NCI-H1436 (cell line): ENCODE data around the gene FAM186B.
A peak's percentile ranks its signal among the peaks of the same experiment; 100 is the strongest.
"Not testable (repeated sequence)": the region's sequence is repeated elsewhere in the genome, so short reads cannot be mapped to it uniquely, and the experiment has no call there.

Experiments
- DNase-seq: peaks from one replicate; lab custom pipeline; 2025; lab: John Stamatoyannopoulos, UW

FAM186B gene, protein sequence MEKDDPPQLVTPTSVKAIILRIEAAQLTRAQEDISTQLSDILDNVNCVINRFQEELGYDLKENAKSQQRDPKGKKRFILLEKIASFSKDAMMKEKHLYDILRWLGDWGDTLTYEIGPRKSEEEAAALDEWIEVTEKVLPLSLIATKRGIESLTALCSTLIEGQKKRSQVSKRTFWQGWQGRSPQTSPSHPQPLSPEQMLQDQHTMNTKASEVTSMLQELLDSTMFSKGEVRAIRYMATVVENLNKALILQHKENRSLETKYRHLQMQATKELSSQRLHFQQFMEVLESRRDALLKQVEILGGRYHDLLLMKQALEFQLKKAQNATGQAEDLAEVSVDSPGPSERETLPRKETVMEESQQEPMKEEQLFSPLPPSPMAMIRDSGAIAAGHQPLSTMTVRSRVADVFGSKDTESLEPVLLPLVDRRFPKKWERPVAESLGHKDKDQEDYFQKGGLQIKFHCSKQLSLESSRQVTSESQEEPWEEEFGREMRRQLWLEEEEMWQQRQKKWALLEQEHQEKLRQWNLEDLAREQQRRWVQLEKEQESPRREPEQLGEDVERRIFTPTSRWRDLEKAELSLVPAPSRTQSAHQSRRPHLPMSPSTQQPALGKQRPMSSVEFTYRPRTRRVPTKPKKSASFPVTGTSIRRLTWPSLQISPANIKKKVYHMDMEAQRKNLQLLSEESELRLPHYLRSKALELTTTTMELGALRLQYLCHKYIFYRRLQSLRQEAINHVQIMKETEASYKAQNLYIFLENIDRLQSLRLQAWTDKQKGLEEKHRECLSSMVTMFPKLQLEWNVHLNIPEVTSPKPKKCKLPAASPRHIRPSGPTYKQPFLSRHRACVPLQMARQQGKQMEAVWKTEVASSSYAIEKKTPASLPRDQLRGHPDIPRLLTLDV

DNA sequence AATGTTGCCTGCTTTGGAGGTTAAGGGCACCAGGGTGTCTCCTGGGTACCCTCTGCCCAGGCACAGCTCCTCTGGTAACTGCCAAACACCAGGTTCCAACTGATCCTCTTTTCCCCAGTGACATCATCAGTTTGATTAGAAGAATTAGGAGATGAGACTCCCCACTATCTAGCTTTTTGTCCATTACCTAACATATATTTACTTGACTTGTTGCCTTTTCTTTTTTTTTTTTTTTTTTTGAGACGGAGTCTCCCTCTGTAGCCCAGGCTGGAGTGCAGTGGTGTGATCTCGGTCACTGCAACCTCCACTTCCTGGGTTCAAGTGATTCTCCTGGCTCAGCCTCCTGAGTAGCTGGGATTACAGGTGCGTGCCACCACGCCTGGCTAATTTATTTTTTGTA is at the start of gene FAM186B:
Gene FAM186B, minus strand, starts transcription at position 101 of the 400 bp plus-strand sequence. CDS start 162 bp downstream, outside the sequence.
- not testable (repeated sequence) for DNase-seq

DNA sequence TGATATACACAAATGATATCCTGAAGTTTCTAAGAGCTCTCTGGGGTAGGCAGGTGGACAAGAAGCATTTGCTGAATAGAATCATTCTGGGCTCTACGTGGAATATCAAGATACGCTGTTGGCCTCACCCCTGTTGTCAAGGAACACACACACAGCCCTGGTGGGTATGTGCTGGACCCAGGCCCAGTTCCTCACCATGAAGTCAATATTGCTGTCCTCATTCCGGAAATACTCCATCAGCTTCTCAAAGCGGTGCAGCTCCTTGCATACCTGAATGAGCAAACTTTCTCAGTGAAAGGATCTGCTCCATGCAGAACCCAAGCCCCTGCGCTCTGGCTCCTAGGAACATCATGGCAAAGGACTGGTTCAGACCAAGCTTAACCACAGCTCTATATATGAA is 49.3 kb upstream of the FAM186B start:
- no peak for DNase-seq

DNA sequence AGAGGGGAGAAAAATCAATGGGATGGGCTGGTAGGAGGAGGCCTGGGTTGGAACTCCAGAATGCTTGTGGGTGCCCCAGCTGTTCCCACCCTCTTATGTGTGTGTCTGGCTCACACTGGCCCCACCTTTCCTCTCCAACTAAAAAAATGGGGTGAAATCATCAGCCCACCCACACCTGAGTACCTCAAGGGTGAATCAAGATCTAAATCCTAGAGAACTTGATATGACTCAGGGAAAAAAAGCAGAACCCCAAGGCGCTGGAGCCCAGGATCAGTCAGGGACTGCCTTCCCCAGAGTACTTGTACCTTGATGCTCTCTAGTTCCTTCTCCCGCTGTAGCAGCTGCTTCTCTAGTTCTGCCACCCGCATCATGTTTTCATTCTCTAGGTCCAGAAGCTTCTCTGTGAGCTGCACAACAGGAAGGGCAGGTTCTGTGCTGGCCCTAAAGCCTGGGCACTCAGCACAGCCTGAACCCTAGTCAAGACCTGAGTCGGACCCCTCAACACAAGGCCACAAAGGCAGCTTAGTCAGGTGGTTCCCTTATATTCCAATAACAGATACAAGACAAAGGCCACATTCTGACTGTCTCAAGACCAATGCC is 47.6 kb upstream of the FAM186B start:
- no peak for DNase-seq

DNA sequence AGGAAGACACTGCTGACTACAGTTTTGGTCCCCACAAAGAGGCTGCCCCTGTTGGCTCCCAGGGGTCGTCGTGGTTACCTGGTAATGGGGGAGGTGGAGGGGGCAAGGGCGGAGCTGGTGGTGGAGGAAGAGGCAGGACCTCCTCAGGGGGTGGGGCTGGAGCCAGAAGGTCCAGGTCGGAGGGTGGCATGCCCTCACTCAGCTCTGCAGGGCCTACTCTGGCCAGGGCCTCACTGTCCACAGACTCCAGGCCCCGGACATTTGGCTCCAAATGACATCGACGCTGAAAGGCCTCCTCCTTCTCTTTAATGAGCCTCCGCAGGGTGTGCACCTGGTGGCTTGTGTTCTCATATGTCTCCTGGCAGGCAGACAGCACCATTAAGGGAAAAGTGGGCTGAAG is 46.4 kb upstream of the FAM186B start:
- DNase-seq, result no peak

DNA sequence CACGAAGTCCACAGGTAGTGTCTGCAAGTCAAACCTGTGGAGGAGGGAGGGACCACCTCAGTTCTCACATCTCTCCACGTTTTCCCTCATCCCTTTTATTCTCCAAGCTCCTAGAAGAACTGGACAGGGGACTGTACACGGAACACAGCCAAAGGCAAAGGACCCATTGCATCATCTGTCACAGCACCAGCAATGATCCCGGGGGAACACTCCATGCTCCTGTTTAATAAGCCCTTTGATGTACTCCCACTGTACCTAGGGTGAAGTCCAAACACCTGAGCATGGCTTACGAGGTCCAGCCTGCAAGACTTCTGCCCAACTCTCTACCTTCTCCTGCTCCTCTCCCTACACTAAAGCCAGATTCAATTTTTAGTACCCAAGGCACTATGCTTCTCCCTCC is 44.5 kb upstream of the FAM186B start:
- no peak for DNase-seq

DNA sequence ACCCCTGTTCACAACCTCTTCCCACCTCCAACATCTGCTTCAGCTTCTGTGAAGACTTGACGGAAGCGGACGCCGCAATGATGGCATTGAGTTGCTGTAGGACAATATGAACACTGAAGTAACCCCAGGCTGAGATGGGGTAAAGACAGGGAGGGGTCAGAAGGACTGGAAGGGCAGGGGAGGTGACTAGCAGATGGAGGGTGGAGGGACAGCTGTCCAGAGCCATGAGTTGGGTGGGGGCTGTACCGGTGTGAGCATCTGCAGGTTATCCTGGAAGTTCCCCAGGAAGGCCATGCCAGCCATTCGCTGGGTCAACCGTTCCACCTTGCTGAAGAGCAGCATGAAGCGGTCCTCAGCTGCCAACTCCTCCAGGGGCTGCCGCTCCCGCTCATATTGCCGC is 44.0 kb upstream of the FAM186B start:
- DNase-seq, result no peak

DNA sequence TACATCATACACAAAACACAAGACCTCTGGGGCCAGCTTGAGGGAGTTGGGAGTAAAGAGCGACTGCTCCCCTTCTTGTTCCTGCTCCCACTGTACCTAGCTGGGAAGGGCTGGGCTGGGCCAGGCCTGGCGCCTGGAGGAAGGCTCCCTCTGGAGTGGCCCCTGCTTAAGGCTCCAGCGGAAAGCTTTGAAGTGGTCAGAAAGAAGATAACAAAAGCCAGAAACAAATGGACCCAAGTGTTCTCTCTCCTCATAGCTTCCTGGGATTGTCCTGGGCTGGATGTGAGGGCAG is 43.2 kb upstream of the FAM186B start:
- no peak for DNase-seq

DNA sequence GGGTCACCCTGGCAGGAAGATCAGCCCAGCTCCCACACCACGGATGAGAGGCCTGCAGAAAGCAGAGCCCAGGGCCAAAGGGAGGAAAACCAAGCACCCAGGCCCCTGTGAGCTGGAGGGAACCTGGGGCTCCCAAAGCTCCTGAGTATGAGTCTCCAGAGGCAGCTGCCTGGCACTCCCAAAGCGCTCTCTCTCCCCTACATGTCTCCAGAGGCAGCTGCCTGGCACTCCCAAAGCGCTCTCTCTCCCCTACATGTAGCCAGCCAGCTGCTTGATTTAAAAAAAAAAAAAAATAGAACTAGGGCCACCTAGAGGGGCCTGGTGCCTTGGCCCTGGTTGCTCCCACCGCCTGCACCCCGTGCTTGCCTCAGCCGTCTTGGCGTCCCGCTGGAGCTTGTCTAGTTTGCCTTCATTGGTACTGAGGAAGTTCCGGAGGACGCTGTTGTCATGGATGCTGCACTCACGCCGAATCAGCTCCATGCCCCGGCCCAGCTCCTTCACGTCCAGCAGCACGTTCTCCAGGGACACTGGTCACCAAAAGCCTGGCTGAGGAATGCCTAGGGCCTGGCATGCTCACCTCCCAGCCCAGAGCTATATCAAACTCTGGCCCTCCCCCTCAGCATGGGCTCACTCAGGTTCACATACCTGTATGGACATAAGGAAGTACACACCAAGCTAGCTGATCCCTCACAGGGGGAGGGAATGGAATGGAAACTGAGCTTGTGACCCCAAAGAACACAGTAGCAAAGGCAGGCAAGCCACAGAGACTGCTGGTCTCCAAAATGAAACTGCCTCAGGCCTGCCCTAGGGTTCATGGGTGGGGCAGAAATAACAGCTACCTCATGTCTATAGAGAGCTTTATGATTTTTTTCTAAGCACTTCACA is 42.6 kb upstream of the FAM186B start:
- no peak for DNase-seq

DNA sequence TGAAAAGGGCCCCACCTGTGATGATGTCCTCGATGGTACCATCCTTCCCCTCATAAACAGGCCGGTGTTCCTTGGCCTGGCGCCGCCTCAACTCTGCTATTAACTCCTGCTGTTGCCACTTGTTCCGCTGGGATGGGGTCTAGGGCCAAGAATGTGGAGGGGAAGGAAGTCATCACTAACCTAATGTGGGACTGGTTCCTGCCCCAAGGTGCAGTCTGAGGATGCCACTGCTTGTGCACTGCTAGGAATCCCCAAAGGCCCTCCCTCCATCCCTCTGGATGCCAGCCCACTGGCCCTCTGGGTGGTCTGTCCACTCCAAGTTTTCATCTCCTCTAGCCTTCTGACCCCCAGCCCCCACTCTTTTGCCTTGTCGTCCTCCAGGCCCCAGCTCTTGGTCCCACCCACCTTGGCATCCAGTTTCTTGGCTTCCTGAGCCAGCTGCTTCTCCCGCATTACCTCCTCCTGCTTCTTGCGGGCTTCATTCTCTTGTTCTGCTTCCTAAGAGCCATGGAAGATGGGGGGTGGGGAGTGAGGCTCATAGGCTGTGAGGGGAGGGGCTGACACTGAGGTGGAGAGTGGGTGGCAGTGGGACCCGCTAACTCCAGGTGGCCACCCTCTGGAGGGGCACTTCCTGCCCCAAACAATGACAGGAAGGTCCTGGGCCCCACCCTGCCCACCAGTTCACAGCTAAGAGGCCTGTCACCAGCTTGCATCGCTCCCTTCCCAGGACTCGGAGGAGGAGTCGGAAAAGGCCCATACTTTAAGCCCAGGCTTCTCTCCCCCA is 41.6 kb upstream of the FAM186B start:
- DNase-seq, result no peak

DNA sequence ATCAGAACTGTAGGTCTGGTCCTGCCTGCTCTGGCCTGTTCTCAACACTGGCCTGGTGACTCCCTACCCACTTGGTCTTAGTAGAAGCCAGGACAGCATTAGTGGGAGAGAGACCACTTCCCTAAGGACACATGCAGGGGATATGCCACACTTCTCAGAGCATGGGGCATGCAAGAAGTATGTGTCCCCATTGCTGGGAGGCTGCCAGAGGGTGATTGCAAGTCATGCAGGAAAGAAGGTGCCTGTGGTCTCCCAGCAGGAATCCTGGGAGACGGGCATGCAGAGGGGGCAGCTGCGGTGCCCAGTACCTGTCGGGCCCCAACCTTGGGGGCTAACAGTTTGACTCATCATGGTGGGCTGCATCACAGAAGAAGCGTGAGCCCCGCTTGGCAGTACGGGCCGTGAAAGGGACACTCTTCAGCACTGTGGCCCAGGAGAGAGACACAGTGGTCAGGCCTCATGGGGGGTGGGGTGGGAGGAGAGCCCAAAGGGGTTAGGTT is 40.9 kb upstream of the FAM186B start:
- DNase-seq, result no peak

DNA sequence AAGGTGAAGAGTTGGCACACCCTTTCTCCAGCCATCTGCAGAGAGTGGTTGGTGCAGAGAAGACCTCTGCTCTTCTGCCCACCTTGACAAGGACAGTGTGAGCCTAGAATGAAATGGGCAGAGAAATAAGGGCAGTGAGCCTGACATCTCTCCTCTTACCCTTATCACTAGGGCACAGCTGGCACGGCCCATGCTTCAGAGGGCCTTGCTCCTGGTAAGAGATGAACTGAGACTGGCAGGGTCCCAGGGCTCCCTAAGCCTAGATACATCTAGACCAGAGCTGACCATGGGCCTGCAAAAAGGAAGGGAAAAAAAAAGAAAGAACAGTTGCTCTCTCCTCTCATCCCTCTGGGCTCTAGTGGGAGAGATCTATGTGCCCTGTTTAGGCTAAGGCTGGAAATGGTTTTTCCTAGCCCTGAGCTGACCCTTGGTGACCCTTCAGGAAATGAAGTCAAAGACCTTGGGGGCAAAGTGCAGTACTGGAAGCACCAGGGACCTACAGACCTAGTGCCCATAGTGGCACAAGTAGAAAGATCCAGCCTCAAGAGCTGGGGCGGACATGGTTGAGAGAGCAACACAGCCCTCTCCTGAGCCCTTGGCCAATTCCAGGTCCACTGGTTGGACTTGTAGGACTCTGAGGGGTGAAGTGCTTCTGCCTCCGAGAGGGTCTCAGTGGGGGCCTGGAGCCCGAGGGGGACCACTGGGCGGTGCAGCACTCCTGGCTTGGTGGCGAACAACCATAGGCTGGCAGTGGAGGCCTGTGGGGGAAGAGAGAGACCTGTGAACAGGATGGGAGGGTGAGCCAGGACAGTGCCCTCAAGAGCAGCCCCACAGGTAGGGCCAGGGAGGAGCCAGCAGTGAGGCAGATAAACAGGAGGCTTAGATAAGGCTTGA is 40.0 kb upstream of the FAM186B start:
- no peak for DNase-seq

DNA sequence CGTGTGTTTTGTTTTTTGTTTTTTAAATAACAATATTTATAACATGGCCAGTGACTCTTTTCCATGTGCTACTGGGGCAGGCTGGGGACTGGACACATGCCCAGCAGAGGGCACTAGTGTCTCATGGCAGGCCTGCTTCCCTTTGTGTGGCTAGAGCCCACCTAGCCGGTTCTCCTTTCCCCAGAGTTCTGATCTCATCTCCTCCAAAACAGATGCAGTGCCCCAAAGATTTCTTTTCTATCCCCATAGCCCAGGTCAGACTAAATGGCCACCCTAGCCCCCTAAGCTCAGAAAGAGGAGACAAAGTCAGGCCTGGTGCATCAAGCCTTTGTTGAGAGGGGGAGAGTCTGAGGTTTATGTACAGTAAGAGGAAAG is 39.2 kb upstream of the FAM186B start:
- peak; percentile 66 for DNase-seq

DNA sequence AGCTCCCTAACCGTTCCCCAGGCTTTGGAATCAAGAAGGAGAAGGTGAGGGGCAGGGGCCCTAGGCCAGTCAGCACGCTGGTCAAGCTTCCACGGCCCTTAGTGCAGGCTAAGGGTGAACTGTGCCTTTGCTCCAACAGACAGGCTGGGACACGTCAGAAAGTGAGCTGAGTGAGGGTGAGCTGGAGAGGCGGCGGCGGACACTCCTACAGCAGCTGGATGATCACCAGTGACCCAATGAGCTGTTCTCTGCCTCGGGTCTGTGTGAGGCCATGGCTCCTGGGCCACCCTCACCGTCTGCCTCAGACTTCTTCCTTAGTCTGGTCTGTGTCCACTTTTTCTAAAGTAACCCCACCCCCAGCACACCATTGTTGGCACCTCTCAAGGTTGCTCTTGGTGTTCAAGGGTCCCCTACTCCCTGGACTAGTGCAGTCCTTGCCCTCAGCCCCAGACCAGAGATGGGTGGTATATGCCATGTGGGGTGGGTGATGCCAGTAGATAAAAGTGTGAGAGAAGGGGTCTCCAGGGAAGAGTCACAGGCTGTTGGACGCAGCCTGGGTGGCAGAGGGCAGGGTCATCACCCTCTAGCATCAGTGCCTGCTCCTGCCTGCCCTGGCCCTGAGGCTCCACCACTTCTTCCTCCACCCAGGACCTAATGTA is 38.7 kb upstream of the FAM186B start:
- no peak for DNase-seq

DNA sequence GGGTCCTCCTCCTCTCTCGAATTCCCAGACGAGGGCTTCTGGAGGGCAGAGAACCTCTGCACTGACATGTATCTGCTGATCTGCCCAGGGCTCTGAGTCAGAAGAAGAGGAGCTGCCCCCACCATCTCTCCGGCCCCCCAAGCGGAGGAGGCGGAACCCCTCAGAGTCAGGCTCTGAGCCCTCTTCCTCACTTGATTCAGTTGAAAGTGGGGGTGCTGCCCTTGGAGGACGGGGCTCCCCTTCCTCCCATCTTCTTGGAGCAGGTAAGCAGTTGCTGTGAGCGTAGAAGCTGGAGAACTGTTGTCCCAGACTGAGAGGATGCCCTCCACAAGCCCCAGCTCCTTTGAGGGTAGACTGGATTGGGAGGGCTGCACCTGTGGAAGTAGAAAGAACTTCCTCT is 37.7 kb upstream of the FAM186B start:
- no peak for DNase-seq

DNA sequence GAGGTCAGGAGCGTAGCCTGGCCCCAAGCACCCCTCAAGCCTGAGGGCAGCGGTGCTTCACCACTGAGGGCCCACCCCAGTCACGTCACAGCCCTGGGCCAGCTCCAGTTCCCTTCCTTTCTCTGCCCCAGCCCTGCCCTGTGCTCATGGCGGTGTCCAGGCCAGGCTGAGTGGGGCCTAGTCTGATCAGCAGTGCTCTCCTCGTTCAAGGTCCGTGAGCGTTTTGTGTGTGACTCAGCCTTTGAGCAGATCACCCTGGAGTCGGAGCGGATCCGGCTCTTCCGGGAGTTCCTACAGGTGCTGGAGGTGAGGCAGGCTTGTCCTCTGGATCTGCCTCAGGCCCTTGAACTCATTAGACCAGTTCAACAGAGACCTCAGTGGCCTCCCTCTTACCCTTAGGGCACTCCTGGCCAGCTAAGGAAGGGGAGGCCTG is 36.9 kb upstream of the FAM186B start:
- DNase-seq, result no peak

DNA sequence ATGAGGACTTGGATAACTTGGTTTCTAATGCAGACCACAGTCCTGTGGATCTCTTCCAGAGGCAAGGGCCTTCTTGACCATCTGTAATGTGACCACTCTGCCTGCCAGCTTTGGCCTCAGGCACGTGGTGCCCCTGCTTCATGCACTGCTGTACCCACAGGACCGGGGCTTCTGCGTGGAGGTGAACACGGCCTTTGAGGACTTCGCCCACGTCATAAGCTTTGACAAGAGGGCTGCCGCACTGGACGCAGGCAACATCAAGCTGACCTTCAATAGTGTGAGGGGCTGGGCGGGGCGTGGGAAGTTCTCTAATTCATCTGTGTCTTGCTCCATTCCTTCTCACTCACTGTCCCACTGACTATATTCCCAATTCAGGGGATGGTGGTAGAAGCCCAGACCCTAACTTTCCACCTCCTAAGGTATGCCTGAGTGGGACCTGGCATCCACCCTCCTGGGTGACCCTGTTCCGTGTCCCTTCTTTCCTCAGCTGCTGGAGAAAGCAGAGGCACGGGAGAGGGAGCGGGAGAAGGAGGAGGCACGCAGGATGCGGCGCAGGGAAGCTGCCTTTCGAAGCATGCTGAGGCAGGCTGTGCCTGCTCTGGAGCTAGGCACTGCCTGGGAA is 36.4 kb upstream of the FAM186B start:
- DNase-seq, result no peak

DNA sequence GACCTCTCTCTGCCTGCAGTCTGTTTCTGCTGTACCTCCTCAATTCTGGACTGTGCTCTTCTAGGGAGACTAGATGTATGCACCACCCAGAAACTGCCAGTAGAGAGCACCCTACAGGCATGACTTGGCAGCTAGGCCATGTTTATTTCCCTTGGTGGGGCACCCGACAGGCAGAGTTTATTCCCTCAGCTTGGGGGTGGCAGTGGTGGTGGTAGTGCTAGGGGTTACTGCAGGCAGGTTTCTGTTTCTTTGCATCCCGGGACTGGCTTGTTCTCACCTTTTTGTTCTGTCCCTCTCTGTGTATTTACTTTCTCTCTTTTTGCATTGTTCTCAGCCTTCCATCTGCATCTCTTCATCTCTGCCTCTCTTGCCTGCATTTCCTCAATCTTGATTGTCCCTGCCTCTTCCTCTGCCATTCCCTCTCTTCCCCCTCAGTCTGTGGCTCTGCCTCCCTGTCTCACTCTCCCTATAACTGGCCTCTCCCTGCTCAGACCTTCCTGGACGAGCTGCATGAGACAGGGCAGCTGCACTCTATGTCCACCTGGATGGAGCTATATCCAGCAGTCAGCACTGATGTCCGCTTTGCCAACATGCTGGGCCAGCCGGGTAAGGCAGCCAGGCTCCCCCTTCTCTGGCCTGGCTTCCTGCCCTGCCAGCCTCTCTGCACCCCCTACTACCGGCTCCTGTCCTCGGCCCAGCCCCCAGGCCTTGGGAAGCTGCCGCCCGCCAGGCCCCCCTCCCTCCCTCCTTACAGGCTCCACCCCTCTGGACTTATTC is 31.7 kb upstream of the FAM186B start:
- peak; percentile 32 for DNase-seq

DNA sequence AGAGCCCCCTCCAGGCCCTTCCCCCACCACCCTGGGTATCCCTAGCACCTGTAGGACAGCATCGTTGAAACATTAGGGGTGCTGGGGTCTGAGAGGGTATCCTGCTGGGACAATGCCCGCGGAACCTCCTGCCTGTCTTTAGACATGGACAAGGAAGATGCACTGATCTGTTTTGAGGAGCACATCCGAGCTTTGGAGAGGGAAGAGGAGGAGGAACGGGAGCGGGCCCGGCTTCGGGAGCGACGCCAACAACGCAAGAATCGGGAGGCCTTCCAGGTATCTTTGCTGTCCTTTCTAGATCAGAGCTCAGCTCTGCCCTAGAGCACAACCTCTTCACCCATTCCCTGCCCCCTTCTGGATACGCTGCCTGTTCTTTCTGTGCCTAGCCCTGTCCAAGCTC is 31.1 kb upstream of the FAM186B start:
- no peak for DNase-seq
